Gastroesophageal sphincter (tissue), 3 donors: ENCODE measurements around the gene CYTIP.

Experiments
- CTCF ChIP-seq, 4 experiments: fragments of 200-600 bp in 2 of 4; fragments of 450-650 bp in 2 of 4; sonication (generic) in 1 of 4; IDR thresholded peaks; one replicate each; pipeline ENCODE4 v1.5.1; 2017 to 2019; ENCODE audit warnings: antibody characterized with exemption in 4 of 4, mild to moderate bottlenecking in 2 of 4, moderate library complexity in 2 of 4
- EP300 ChIP-seq: sonication (generic); formaldehyde crosslinking; IDR thresholded peaks from one replicate; pipeline ENCODE4 v1.6.1; 2017; ENCODE audit warnings: antibody characterized with exemption, mild to moderate bottlenecking
- POLR2A ChIP-seq, 2 donors: fragments of 450-650 bp; IDR thresholded peaks; one replicate each; pipeline ENCODE4 v1.6.1; 2017; ENCODE audit warnings: antibody characterized with exemption in 2 of 2, mild to moderate bottlenecking in 2 of 2, moderate library complexity in 1 of 2
- POLR2AphosphoS5 ChIP-seq: sonication (generic); formaldehyde crosslinking; IDR thresholded peaks from one replicate; pipeline ENCODE4 v1.6.1; 2017; ENCODE audit warnings: antibody characterized with exemption

GRCh38 chr2:157415591-157416101, 28.2 kb downstream of the CYTIP start:
- TF ChIP-seq POLR2A (IDR thresholded peaks at IDR 0.05) (no peak), CTCF (IDR thresholded peaks at IDR 0.05) (no peak), EP300 (no peak), POLR2AphosphoS5 (no peak)
